ENCODE data around the gene MLLT10. TPM values are rescaled to one million over a fixed set of nuclear protein-coding genes. Genes with fewer than 3 reads are reported as not detected.

The MLLT10 gene
- total and polyA plus RNA-seq, 2 of the 8 experiments (the other 6 are each of a cell fraction or from before 2014, with no cell fraction given): 53.1 to 62.1 TPM

DNA sequence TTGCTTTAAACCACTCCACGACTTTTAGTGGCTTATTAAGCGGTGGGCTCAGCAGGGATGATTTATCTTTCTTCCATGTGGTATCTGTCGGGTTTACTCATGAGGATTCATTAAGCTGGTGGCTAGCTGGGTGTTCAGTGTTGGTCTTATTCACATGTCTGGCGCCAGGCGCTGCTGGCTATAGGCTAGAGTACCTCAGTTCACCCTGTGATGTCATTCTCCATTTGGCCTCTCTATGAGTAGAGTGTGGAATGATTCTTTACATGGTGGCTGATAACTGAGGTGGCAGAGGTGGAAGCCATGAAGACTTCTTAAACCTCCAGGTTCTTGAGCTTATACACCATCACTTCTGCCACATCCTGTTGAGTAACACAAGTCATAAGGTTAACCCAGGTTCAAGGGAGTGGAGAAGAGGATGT lies 115.4 kb downstream of the MLLT10 start:
- Histone ChIP-seq H4K8ac (ENCODE audit: extremely low read depth, insufficient read depth, low read length) (no peak overlapping the region), H3K36me3 (ENCODE audit: control insufficient read depth in 2 of 4, insufficient read depth in 4 of 4, low read length in 3 of 4) (peaks cover 0 to 11% (median 4%) of the 10 kb centered on the region in 4 experiments; a peak in 2 of 8 replicates), H3K27me3 (replicated peaks in 1 of 4; ENCODE audit: control insufficient read depth in 3 of 4, extremely low read depth in 1 of 4, insufficient read depth in 3 of 4, low read length in 3 of 4) (no peaks in the 10 kb centered on the region), H3K27ac (ENCODE audit: low read depth, low read length) (no peak overlapping the region), H2BK15ac (ENCODE audit: low read length) (no peak overlapping the region), H3K23ac (ENCODE audit: insufficient read length) (no peak overlapping the region), H4K20me1 (replicated peaks in 1 of 2; ENCODE audit: control insufficient read depth in 1 of 2, insufficient read depth in 2 of 2, low read length in 2 of 2) (no peaks in the 10 kb centered on the region), H3K79me2 (ENCODE audit: control insufficient read depth in 1 of 2, insufficient read depth in 2 of 2, low read length in 2 of 2) (peaks cover 0 to 68% of the 10 kb centered on the region in 2 experiments; a peak in 2 of 4 replicates), H2BK20ac (ENCODE audit: low read length) (no peak overlapping the region), H3K4me3 (ENCODE audit: extremely low read depth in 1 of 4, insufficient read depth in 2 of 4, low read depth in 3 of 4, low read length in 4 of 4) (no peak overlapping the region), H4K91ac (replicated peaks; ENCODE audit: insufficient read length, low read length) (no peak overlapping the region), H3K4ac (replicated peaks; ENCODE audit: insufficient read length, low read depth, low read length) (no peak overlapping the region), H3K14ac (ENCODE audit: insufficient read length) (no peak overlapping the region), H2BK5ac (ENCODE audit: low read depth, low read length) (no peak overlapping the region), H3K23me2 (ENCODE audit: low read depth, low read length) (no peaks in the 10 kb centered on the region), H3K56ac (replicated peaks; ENCODE audit: insufficient read length, low read depth, low read length) (no peak overlapping the region), H2AK5ac (ENCODE audit: low read depth, low read length) (no peak overlapping the region), H2BK12ac (ENCODE audit: low read depth, low read length) (no peak overlapping the region), H3K18ac (ENCODE audit: extremely low read depth, low read length) (no peak overlapping the region), H4K5ac (ENCODE audit: insufficient read length, low read depth, low read length) (no peak overlapping the region), H3K4me1 (replicated peaks in 1 of 4; ENCODE audit: control insufficient read depth in 3 of 4, insufficient read depth in 4 of 4, low read length in 3 of 4) (no peaks in the 10 kb centered on the region), H3K9me3 (ENCODE audit: insufficient read depth in 2 of 2, low read depth in 1 of 2, low read length in 1 of 2) (no peaks in the 10 kb centered on the region), H3K79me1 (ENCODE audit: low read depth, low read length) (no peaks in the 10 kb centered on the region), H2BK120ac (replicated peaks; ENCODE audit: low read depth, low read length) (no peak overlapping the region), H2AFZ (ENCODE audit: low read length) (no peak overlapping the region), H3K9ac (replicated peaks in 1 of 4; ENCODE audit: extremely low read depth in 1 of 4, low read depth in 3 of 4, low read length in 3 of 4) (no peak overlapping the region), H3K4me2 (ENCODE audit: insufficient read depth in 1 of 2, low read depth in 2 of 2, low read length in 2 of 2) (no peak overlapping the region)
- ChIA-PET CTCF (ENCODE audit: partially characterized antibody) (interaction anchor here (0.8 kb wide), 1 partner anchor 14 kb away, joined by 3 read pairs; no protein-coding TSS in a partner anchor), POLR2A (ENCODE audit: partially characterized antibody) (no interaction called here)
- FAIRE-seq (no peak), DNase-seq (ENCODE audit: low read depth in 1 of 2, low spot score in 2 of 2) (no peak)
- WGBS, 2 experiments (ENCODE audit: extremely low coverage in 1 of 2, insufficient coverage in 1 of 2, insufficient read length in 1 of 2, insufficient replicate concordance in 2 of 2, low coverage in 1 of 2, low lambda C conversion rate in 2 of 2, missing lambda C conversion rate in 1 of 2): 92% methylated on average over 5 of the region's 5 CpGs; no CpG with 5 or more reads in 1 of the 2 experiments
- TF ChIP-seq ASH2L (IDR thresholded peaks at IDR 0.05; ENCODE audit: low read length) (no peak), NRF1 (IDR thresholded peaks at IDR 0.05; ENCODE audit: low read depth, low read length) (no peak)
- TF ChIP-seq, protein P1, sequence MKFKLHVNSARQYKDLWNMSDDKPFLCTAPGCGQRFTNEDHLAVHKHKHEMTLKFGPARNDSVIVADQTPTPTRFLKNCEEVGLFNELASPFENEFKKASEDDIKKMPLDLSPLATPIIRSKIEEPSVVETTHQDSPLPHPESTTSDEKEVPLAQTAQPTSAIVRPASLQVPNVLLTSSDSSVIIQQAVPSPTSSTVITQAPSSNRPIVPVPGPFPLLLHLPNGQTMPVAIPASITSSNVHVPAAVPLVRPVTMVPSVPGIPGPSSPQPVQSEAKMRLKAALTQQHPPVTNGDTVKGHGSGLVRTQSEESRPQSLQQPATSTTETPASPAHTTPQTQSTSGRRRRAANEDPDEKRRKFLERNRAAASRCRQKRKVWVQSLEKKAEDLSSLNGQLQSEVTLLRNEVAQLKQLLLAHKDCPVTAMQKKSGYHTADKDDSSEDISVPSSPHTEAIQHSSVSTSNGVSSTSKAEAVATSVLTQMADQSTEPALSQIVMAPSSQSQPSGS (IDR thresholded peaks at IDR 0.05; ENCODE audit: low read length): no peak
